ENCODE measurements around the gene PXK.
A peak's percentile ranks its signal among the peaks of the same experiment; 100 is the strongest.

The PXK gene

GRCh38 chr3:58351920-58352319 is 19.2 kb downstream of the PXK start:
- peaks cover 16% of the 10 kb centered on the region for H3K4me1 ChIP-seq (ENCODE audit: control insufficient read depth, insufficient read depth, low read length)
- DNase-seq (ENCODE audit: low read depth) = no peak
- no peaks in the 10 kb centered on the region for H3K9me3 ChIP-seq (ENCODE audit: control insufficient read depth, low read length)
- no peaks in the 10 kb centered on the region for H3K27me3 ChIP-seq (replicated peaks; ENCODE audit: control insufficient read depth, insufficient read depth, low read length)
- H3K36me3 ChIP-seq (ENCODE audit: control insufficient read depth, insufficient read depth, low read length, severe bottlenecking) = no peaks in the 10 kb centered on the region
- no peak overlapping the region for H3K9ac ChIP-seq (ENCODE audit: low read length)
- H3K4me3 ChIP-seq (ENCODE audit: low read length) = no peak overlapping the region

- Histone ChIP-seq H3K4me1 (ENCODE audit: control insufficient read depth, insufficient read depth, low read length) (peaks cover 16% of the 10 kb centered on the region), H3K4me3 (ENCODE audit: low read length) (no peak overlapping the region), H3K36me3 (ENCODE audit: control insufficient read depth, insufficient read depth, low read length, severe bottlenecking) (no peaks in the 10 kb centered on the region), H3K9me3 (ENCODE audit: control insufficient read depth, low read length) (no peaks in the 10 kb centered on the region), H3K9ac (ENCODE audit: low read length) (no peak overlapping the region), H3K27me3 (replicated peaks; ENCODE audit: control insufficient read depth, insufficient read depth, low read length) (no peaks in the 10 kb centered on the region)
- no peak for DNase-seq (ENCODE audit: low read depth)
These were observed 19.9 kb downstream of the PXK start for GRCh38 chr3:58352626-58353025.

- no peaks in the 10 kb centered on the region for H3K9me3 ChIP-seq (ENCODE audit: control insufficient read depth, low read length)
- H3K36me3 ChIP-seq (ENCODE audit: control insufficient read depth, insufficient read depth, low read length, severe bottlenecking) = no peaks in the 10 kb centered on the region
- no peak overlapping the region for H3K4me3 ChIP-seq (ENCODE audit: low read length)
- DNase-seq (ENCODE audit: low read depth) = peak; percentile 56
- peaks cover 16% of the 10 kb centered on the region for H3K4me1 ChIP-seq (ENCODE audit: control insufficient read depth, insufficient read depth, low read length)
- no peak overlapping the region for H3K9ac ChIP-seq (ENCODE audit: low read length)
- no peaks in the 10 kb centered on the region for H3K27me3 ChIP-seq (replicated peaks; ENCODE audit: control insufficient read depth, insufficient read depth, low read length)
These were observed 21.2 kb downstream of the PXK start for GRCh38 chr3:58353722-58354553.

GRCh38 chr3:58355179-58355578 is 22.5 kb downstream of the PXK start:
- Histone ChIP-seq H3K27me3 (replicated peaks; ENCODE audit: control insufficient read depth, insufficient read depth, low read length) (no peaks in the 10 kb centered on the region), H3K9me3 (ENCODE audit: control insufficient read depth, low read length) (no peaks in the 10 kb centered on the region), H3K4me3 (ENCODE audit: low read length) (no peak overlapping the region), H3K4me1 (ENCODE audit: control insufficient read depth, insufficient read depth, low read length) (peaks cover 13% of the 10 kb centered on the region), H3K36me3 (ENCODE audit: control insufficient read depth, insufficient read depth, low read length, severe bottlenecking) (no peaks in the 10 kb centered on the region), H3K9ac (ENCODE audit: low read length) (no peak overlapping the region)
- no peak for DNase-seq (ENCODE audit: low read depth)

GRCh38 chr3:58356054-58356453 is 23.4 kb downstream of the PXK start:
- H3K9ac ChIP-seq (ENCODE audit: low read length) = no peak overlapping the region
- no peak overlapping the region for H3K4me3 ChIP-seq (ENCODE audit: low read length)
- H3K36me3 ChIP-seq (ENCODE audit: control insufficient read depth, insufficient read depth, low read length, severe bottlenecking) = no peaks in the 10 kb centered on the region
- peaks cover 5% of the 10 kb centered on the region for H3K4me1 ChIP-seq (ENCODE audit: control insufficient read depth, insufficient read depth, low read length)
- no peaks in the 10 kb centered on the region for H3K9me3 ChIP-seq (ENCODE audit: control insufficient read depth, low read length)
- no peaks in the 10 kb centered on the region for H3K27me3 ChIP-seq (replicated peaks; ENCODE audit: control insufficient read depth, insufficient read depth, low read length)
- no peak for DNase-seq (ENCODE audit: low read depth)

GRCh38 chr3:58357402-58357801 is 24.7 kb downstream of the PXK start:
- Histone ChIP-seq H3K4me3 (ENCODE audit: low read length) (no peak overlapping the region), H3K9me3 (ENCODE audit: control insufficient read depth, low read length) (no peaks in the 10 kb centered on the region), H3K4me1 (ENCODE audit: control insufficient read depth, insufficient read depth, low read length) (peaks cover 4% of the 10 kb centered on the region), H3K9ac (ENCODE audit: low read length) (no peak overlapping the region), H3K27me3 (replicated peaks; ENCODE audit: control insufficient read depth, insufficient read depth, low read length) (no peaks in the 10 kb centered on the region), H3K36me3 (ENCODE audit: control insufficient read depth, insufficient read depth, low read length, severe bottlenecking) (no peaks in the 10 kb centered on the region)
- no peak for DNase-seq (ENCODE audit: low read depth)

- no peak overlapping the region for H3K4me3 ChIP-seq (ENCODE audit: low read length)
- no peak overlapping the region for H3K9ac ChIP-seq (ENCODE audit: low read length)
- DNase-seq (ENCODE audit: low read depth) = no peak
These were observed 25.4 kb downstream of the PXK start for GRCh38 chr3:58358092-58358491.

GRCh38 chr3:58358808-58359207 is 26.1 kb downstream of the PXK start:
- no peak for DNase-seq (ENCODE audit: low read depth)

More at GRCh38 chr3:58358092-58358491, 25.4 kb downstream of the PXK start:
- peaks cover 4% of the 10 kb centered on the region for H3K4me1 ChIP-seq (ENCODE audit: control insufficient read depth, insufficient read depth, low read length)
- H3K9me3 ChIP-seq (ENCODE audit: control insufficient read depth, low read length) = no peaks in the 10 kb centered on the region
- no peaks in the 10 kb centered on the region for H3K27me3 ChIP-seq (replicated peaks; ENCODE audit: control insufficient read depth, insufficient read depth, low read length)
- H3K36me3 ChIP-seq (ENCODE audit: control insufficient read depth, insufficient read depth, low read length, severe bottlenecking) = no peaks in the 10 kb centered on the region

GRCh38 chr3:58359621-58360020 is 26.9 kb downstream of the PXK start:
- Histone ChIP-seq H3K36me3 (ENCODE audit: control insufficient read depth, insufficient read depth, low read length, severe bottlenecking) (no peaks in the 10 kb centered on the region), H3K9me3 (ENCODE audit: control insufficient read depth, low read length) (no peaks in the 10 kb centered on the region)
- peak; percentile 46 for DNase-seq (ENCODE audit: low read depth)

More at GRCh38 chr3:58358808-58359207, 26.1 kb downstream of the PXK start:
- H3K4me1 ChIP-seq (ENCODE audit: control insufficient read depth, insufficient read depth, low read length) = peaks cover 4% of the 10 kb centered on the region
- no peaks in the 10 kb centered on the region for H3K9me3 ChIP-seq (ENCODE audit: control insufficient read depth, low read length)
- H3K4me3 ChIP-seq (ENCODE audit: low read length) = no peak overlapping the region
- no peak overlapping the region for H3K9ac ChIP-seq (ENCODE audit: low read length)
- H3K27me3 ChIP-seq (replicated peaks; ENCODE audit: control insufficient read depth, insufficient read depth, low read length) = no peaks in the 10 kb centered on the region
- no peaks in the 10 kb centered on the region for H3K36me3 ChIP-seq (ENCODE audit: control insufficient read depth, insufficient read depth, low read length, severe bottlenecking)

GRCh38 chr3:58361866-58362265 is 29.2 kb downstream of the PXK start:
- H3K4me1 ChIP-seq (ENCODE audit: control insufficient read depth, insufficient read depth, low read length) = peaks cover 3% of the 10 kb centered on the region
- no peak overlapping the region for H3K4me3 ChIP-seq (ENCODE audit: low read length)
- no peaks in the 10 kb centered on the region for H3K27me3 ChIP-seq (replicated peaks; ENCODE audit: control insufficient read depth, insufficient read depth, low read length)
- DNase-seq (ENCODE audit: low read depth) = no peak
- no peaks in the 10 kb centered on the region for H3K36me3 ChIP-seq (ENCODE audit: control insufficient read depth, insufficient read depth, low read length, severe bottlenecking)
- no peak overlapping the region for H3K9ac ChIP-seq (ENCODE audit: low read length)
- H3K9me3 ChIP-seq (ENCODE audit: control insufficient read depth, low read length) = no peaks in the 10 kb centered on the region

More at GRCh38 chr3:58359621-58360020, 26.9 kb downstream of the PXK start:
- Histone ChIP-seq H3K27me3 (replicated peaks; ENCODE audit: control insufficient read depth, insufficient read depth, low read length) (no peaks in the 10 kb centered on the region), H3K4me1 (ENCODE audit: control insufficient read depth, insufficient read depth, low read length) (no peaks in the 10 kb centered on the region), H3K4me3 (ENCODE audit: low read length) (no peak overlapping the region), H3K9ac (ENCODE audit: low read length) (no peak overlapping the region)

- H3K27me3 ChIP-seq (replicated peaks; ENCODE audit: control insufficient read depth, insufficient read depth, low read length) = no peaks in the 10 kb centered on the region
- peaks cover 9% of the 10 kb centered on the region for H3K36me3 ChIP-seq (ENCODE audit: control insufficient read depth, insufficient read depth, low read length, severe bottlenecking)
- H3K4me3 ChIP-seq (ENCODE audit: low read length) = no peak overlapping the region
- H3K9me3 ChIP-seq (ENCODE audit: control insufficient read depth, low read length) = no peaks in the 10 kb centered on the region
- DNase-seq (ENCODE audit: low read depth) = no peak
- no peak overlapping the region for H3K9ac ChIP-seq (ENCODE audit: low read length)
- peaks cover 7% of the 10 kb centered on the region for H3K4me1 ChIP-seq (ENCODE audit: control insufficient read depth, insufficient read depth, low read length)
These were observed 34.0 kb downstream of the PXK start for GRCh38 chr3:58366699-58367098.

GRCh38 chr3:58369038-58369437 is 36.3 kb downstream of the PXK start:
- H3K9ac ChIP-seq (ENCODE audit: low read length) = no peak overlapping the region
- H3K4me1 ChIP-seq (ENCODE audit: control insufficient read depth, insufficient read depth, low read length) = peaks cover 7% of the 10 kb centered on the region
- peaks cover 9% of the 10 kb centered on the region for H3K36me3 ChIP-seq (ENCODE audit: control insufficient read depth, insufficient read depth, low read length, severe bottlenecking)
- no peaks in the 10 kb centered on the region for H3K27me3 ChIP-seq (replicated peaks; ENCODE audit: control insufficient read depth, insufficient read depth, low read length)
- no peak for DNase-seq (ENCODE audit: low read depth)
- no peaks in the 10 kb centered on the region for H3K9me3 ChIP-seq (ENCODE audit: control insufficient read depth, low read length)
- no peak overlapping the region for H3K4me3 ChIP-seq (ENCODE audit: low read length)

Data from adipocyte (in vitro differentiated cells).